H1 (cell line): ENCODE data around the gene SKP2. TPM values are rescaled to one million over a fixed set of nuclear protein-coding genes. Genes with fewer than 3 reads are reported as not detected.

Experiments used
- CTCF ChIA-PET: fragments of 300-600 bp; sonication (Branson Sonifier 250); formaldehyde crosslinking; loops from one replicate; lab custom pipeline; 2021; ENCODE audit not compliant: partially characterized antibody; lab: Charles Lee
- POLR2A ChIA-PET: fragments of 300-600 bp; sonication (Branson Sonifier 250); formaldehyde crosslinking; loops from one replicate; lab custom pipeline; 2021; ENCODE audit warnings: inconsistent platforms; ENCODE audit not compliant: partially characterized antibody; lab: Charles Lee
- DNase-seq, 2 experiments: peaks; one replicate each; pipeline versions ENCODE4 v3.0.0 to v3.0.0-alpha.2; 2010 to 2022; ENCODE audit warnings: low spot score in 2 of 2, low read depth in 1 of 2, mixed read lengths in 1 of 2
- FAIRE-seq: peaks from 2 replicates; lab custom pipeline; 2011; peaks lifted over from hg19 to GRCh38; lab: Jason Lieb, UNC
- H2AFZ ChIP-seq: 2 replicates; pipeline ENCODE4 v1.8.1; 2012; ENCODE audit warnings: low read length, inconsistent platforms
- H2AK5ac ChIP-seq: 2 replicates; pipeline ENCODE4 v1.6.1; 2013; ENCODE audit warnings: low read depth, low read length
- H2BK120ac ChIP-seq: replicated peaks from 2 replicates; pipeline ENCODE3; 2013; ENCODE audit warnings: low read depth, low read length, inconsistent platforms
- H2BK12ac ChIP-seq: 2 replicates; pipeline ENCODE4 v1.6.1; 2013; ENCODE audit warnings: low read depth, low read length
- H2BK15ac ChIP-seq: 2 replicates; pipeline ENCODE4 v1.6.1; 2013; ENCODE audit warnings: low read length
- H2BK20ac ChIP-seq: 2 replicates; pipeline ENCODE4 v1.6.1; 2013; ENCODE audit warnings: low read length
- H2BK5ac ChIP-seq: 2 replicates; pipeline ENCODE4 v1.6.1; 2013; ENCODE audit warnings: low read depth, low read length
- H3K14ac ChIP-seq: 2 replicates; pipeline ENCODE4 v1.6.1; 2013; ENCODE audit warnings: inconsistent platforms; ENCODE audit not compliant: insufficient read length
- H3K18ac ChIP-seq: 2 replicates; pipeline ENCODE4 v1.6.1; 2013; ENCODE audit warnings: low read length; ENCODE audit errors: extremely low read depth
- H3K23ac ChIP-seq: 2 replicates; pipeline ENCODE4 v1.6.1; 2013; ENCODE audit warnings: inconsistent platforms; ENCODE audit not compliant: insufficient read length
- H3K23me2 ChIP-seq: 2 replicates; pipeline ENCODE4 v1.6.1; 2013; ENCODE audit warnings: low read depth, low read length
- H3K27ac ChIP-seq: 2 replicates; pipeline ENCODE4 v1.6.1; 2011; ENCODE audit warnings: low read depth, low read length, inconsistent platforms
- H3K27me3 ChIP-seq, 4 experiments: replicated peaks in 1 of 4; 1 replicate in 1 of 4; 2 replicates in 3 of 4; pipeline versions ENCODE4 v1.6.1 to v1.8.1; 2011 to 2013; ENCODE audit warnings: low read length in 3 of 4, mild to moderate bottlenecking in 3 of 4, inconsistent platforms in 2 of 4, mixed read lengths in 2 of 4, moderate library complexity in 1 of 4; ENCODE audit not compliant: control insufficient read depth in 3 of 4, insufficient read depth in 3 of 4; ENCODE audit errors: extremely low read depth in 1 of 4
- H3K36me3 ChIP-seq, 4 experiments: 2 replicates each; pipeline versions ENCODE4 v1.6.1 to v1.8.1; 2011 to 2013; ENCODE audit warnings: mild to moderate bottlenecking in 4 of 4, low read length in 3 of 4, moderate library complexity in 2 of 4, control low read depth in 1 of 4, inconsistent platforms in 1 of 4; ENCODE audit not compliant: insufficient read depth in 4 of 4, control insufficient read depth in 2 of 4
- H3K4ac ChIP-seq: replicated peaks from 2 replicates; pipeline ENCODE3; 2013; ENCODE audit warnings: low read length, low read depth, mixed read lengths, inconsistent platforms; ENCODE audit not compliant: insufficient read length
- H3K4me1 ChIP-seq, 4 experiments: replicated peaks in 1 of 4; 1 replicate in 1 of 4; 2 replicates in 3 of 4; pipeline versions ENCODE4 v1.6.1 to v1.8.1; 2011 to 2013; ENCODE audit warnings: low read length in 3 of 4, inconsistent platforms in 2 of 4, mixed read lengths in 1 of 4; ENCODE audit not compliant: insufficient read depth in 4 of 4, control insufficient read depth in 3 of 4
- H3K4me2 ChIP-seq, 2 experiments: 2 replicates each; pipeline versions ENCODE4 v1.6.1 to v1.8.1; 2011 to 2013; ENCODE audit warnings: low read depth in 2 of 2, low read length in 2 of 2, control low read depth in 1 of 2, inconsistent platforms in 1 of 2, mild to moderate bottlenecking in 1 of 2; ENCODE audit not compliant: insufficient read depth in 1 of 2
- H3K4me3 ChIP-seq, 4 experiments: fragments of 200-600, 300-600 bp in 1 of 4; sonication (generic), shearing (Covaris generic), sonication (Bioruptor Twin) in 1 of 4; 2 replicates each; pipeline versions ENCODE4 v1.5.1 to v1.8.1; 2011 to 2016; ENCODE audit warnings: low read length in 4 of 4, low read depth in 3 of 4, control low read depth in 2 of 4, inconsistent platforms in 2 of 4, mild to moderate bottlenecking in 2 of 4, mixed read lengths in 1 of 4, moderate library complexity in 1 of 4; ENCODE audit not compliant: insufficient read depth in 2 of 4; ENCODE audit errors: extremely low read depth in 1 of 4
- H3K56ac ChIP-seq: replicated peaks from 2 replicates; pipeline ENCODE3; 2013; ENCODE audit warnings: low read depth, mild to moderate bottlenecking, mixed read lengths, low read length, inconsistent platforms; ENCODE audit not compliant: insufficient read length
- H3K79me1 ChIP-seq: 2 replicates; pipeline ENCODE4 v1.6.1; 2013; ENCODE audit warnings: low read depth, low read length, control low read depth
- H3K79me2 ChIP-seq, 2 experiments: 2 replicates each; pipeline versions ENCODE4 v1.6.1 to v1.8.1; 2012 to 2013; ENCODE audit warnings: low read length in 2 of 2, mild to moderate bottlenecking in 2 of 2, inconsistent platforms in 1 of 2; ENCODE audit not compliant: insufficient read depth in 2 of 2, control insufficient read depth in 1 of 2
- H3K9ac ChIP-seq, 4 experiments: replicated peaks in 1 of 4; 1 replicate in 1 of 4; 2 replicates in 3 of 4; pipeline versions ENCODE4 v1.6.1 to v1.8.1; 2011 to 2013; ENCODE audit warnings: low read depth in 3 of 4, low read length in 3 of 4, control low read depth in 2 of 4, mild to moderate bottlenecking in 2 of 4, moderate library complexity in 2 of 4, inconsistent platforms in 1 of 4; ENCODE audit errors: extremely low read depth in 1 of 4
- H3K9me3 ChIP-seq, 2 experiments: 2 replicates each; pipeline versions ENCODE4 v1.6.1 to v1.8.1; 2012 to 2013; ENCODE audit warnings: mild to moderate bottlenecking in 2 of 2, moderate library complexity in 2 of 2, control low read depth in 1 of 2, inconsistent platforms in 1 of 2, low read depth in 1 of 2, low read length in 1 of 2, mixed read lengths in 1 of 2; ENCODE audit not compliant: insufficient read depth in 2 of 2
- H4K20me1 ChIP-seq, 2 experiments: replicated peaks in 1 of 2; 2 replicates each; pipeline versions ENCODE3 to v1.8.1; 2011 to 2013; ENCODE audit warnings: inconsistent platforms in 2 of 2, low read length in 2 of 2, mild to moderate bottlenecking in 1 of 2; ENCODE audit not compliant: insufficient read depth in 2 of 2, control insufficient read depth in 1 of 2
- H4K5ac ChIP-seq: 2 replicates; pipeline ENCODE4 v1.6.1; 2013; ENCODE audit warnings: low read length, low read depth, mixed read lengths, inconsistent platforms; ENCODE audit not compliant: insufficient read length
- H4K8ac ChIP-seq: 2 replicates; pipeline ENCODE4 v1.8.0; 2013; ENCODE audit warnings: mild to moderate bottlenecking, moderate library complexity, low read length, inconsistent platforms; ENCODE audit not compliant: insufficient read depth; ENCODE audit errors: extremely low read depth
- H4K91ac ChIP-seq: replicated peaks from 2 replicates; pipeline ENCODE3; 2013; ENCODE audit warnings: low read length, mixed read lengths, inconsistent platforms; ENCODE audit not compliant: insufficient read length
- CHD1 ChIP-seq: IDR thresholded peaks from 2 replicates; pipeline ENCODE4 v1.6.1; 2012; ENCODE audit warnings: low read depth, low read length, improper control_type of control experiment
- CTCF ChIP-seq, 3 experiments: IDR thresholded peaks; 1 replicate in 2 of 3; 2 replicates in 1 of 3; pipeline versions ENCODE4 v1.5.1 to v1.6.1; 2011; ENCODE audit warnings: low read length in 3 of 3, mild to moderate bottlenecking in 3 of 3, inconsistent platforms in 2 of 3, low read depth in 1 of 3, moderate library complexity in 1 of 3; ENCODE audit not compliant: insufficient read depth in 1 of 3; ENCODE audit errors: control extremely low read depth in 1 of 3
- E2F6 ChIP-seq: IDR thresholded peaks from 2 replicates; pipeline ENCODE4 v1.6.1; 2012; ENCODE audit warnings: inconsistent platforms
- KDM1A ChIP-seq: fragments of 200-600, 300-600 bp; sonication (generic); IDR thresholded peaks from 2 replicates; pipeline ENCODE4 v1.7.1; 2016; ENCODE audit warnings: mild to moderate bottlenecking, low read length, borderline replicate concordance
- KDM5A ChIP-seq: fragments of 200-600 bp; IDR thresholded peaks from 2 replicates; pipeline ENCODE4 v1.7.1; 2012; ENCODE audit warnings: mild to moderate bottlenecking, low read length, inconsistent platforms, mixed read lengths
- NANOG ChIP-seq: IDR thresholded peaks from 2 replicates; pipeline ENCODE4 v1.6.1; 2011; ENCODE audit warnings: low read length, low read depth, mild to moderate bottlenecking, inconsistent platforms; ENCODE audit not compliant: insufficient read depth, poor library complexity, severe bottlenecking
- RNF2 ChIP-seq: fragments of 200-900, 300-1000 bp; sonication (generic); IDR thresholded peaks from 2 replicates; pipeline ENCODE4 v1.7.1; 2016; ENCODE audit warnings: borderline replicate concordance, low read depth, mild to moderate bottlenecking, antibody characterized with exemption, low read length; ENCODE audit not compliant: poor library complexity, severe bottlenecking; ENCODE audit errors: missing control alignments
- TCF12 ChIP-seq: IDR thresholded peaks from 2 replicates; pipeline ENCODE4 v1.6.1; 2011; ENCODE audit warnings: low read depth, mild to moderate bottlenecking, low read length
- YY1 ChIP-seq: IDR thresholded peaks from 2 replicates; pipeline ENCODE4 v1.6.1; 2011; ENCODE audit warnings: low read depth, mild to moderate bottlenecking, low read length
- WGBS, 2 experiments: shearing (Covaris generic) in 1 of 2; methylation state at CpG; one replicate each; pipeline versions ENCODE4 v1.1.6 to v1.1.7; 2013 to 2015; ENCODE audit warnings: low lambda C conversion rate in 2 of 2, mixed read lengths in 2 of 2, inconsistent platforms in 1 of 2, low coverage in 1 of 2, missing lambda C conversion rate in 1 of 2; ENCODE audit not compliant: insufficient replicate concordance in 2 of 2, insufficient coverage in 1 of 2, insufficient read length in 1 of 2; ENCODE audit errors: extremely low coverage in 1 of 2, missing lambda C conversion rate in 1 of 2; 5-methylcytosine and 5-hydroxymethylcytosine counted together
- polyA plus RNA-seq, 7 experiments: library from polyadenylated mRNA; depleted of rRNA in 3 of 7; stranded (reverse) in 5 of 7; unstranded in 2 of 7; fragments of >200 nt in 5 of 7; fragments of 200-250 nt in 2 of 7; gene quantifications; 1 replicate in 5 of 7; 2 replicates in 1 of 7; 4 replicates in 1 of 7; pipeline versions ENCODE4 v1.2.1 to v1.2.3, GENCODE V29; 2011 to 2013; ENCODE audit warnings: missing spikeins in 2 of 7, mixed read lengths in 2 of 7
- total RNA-seq: library from RNA; stranded (reverse); fragmentation: NEBNext Ultra II Directional; extraction: Animal tissue kit (Norgen Biotek cat#: 25700); gene quantifications from 2 replicates; pipeline ENCODE4 v1.2.1, GENCODE V29; 2021

Gene SKP2
- total and polyA plus RNA-seq, 2 of the 8 experiments (the other 6 are each of a cell fraction or from before 2014, with no cell fraction given): 49.9 to 104 TPM

- H2AK5ac ChIP-seq: no peak overlapping the region
- H2BK20ac ChIP-seq: no peak overlapping the region
- no peak for FAIRE-seq
- H2BK120ac ChIP-seq: no peak overlapping the region
- CTCF ChIA-PET: no interaction called here
- no peaks in the 10 kb centered on the region for H3K9me3 ChIP-seq
- H3K23me2 ChIP-seq: no peaks in the 10 kb centered on the region
- no peak overlapping the region for H2BK12ac ChIP-seq
- H3K9ac ChIP-seq: no peak overlapping the region
- H3K4me2 ChIP-seq: no peak overlapping the region
- H3K27ac ChIP-seq: no peak overlapping the region
- no peak overlapping the region for H4K91ac ChIP-seq
- H3K4me1 ChIP-seq: no peaks in the 10 kb centered on the region
- H3K4ac ChIP-seq: no peak overlapping the region
- H2BK5ac ChIP-seq: no peak overlapping the region
- peaks cover 0 to 7% of the 10 kb centered on the region in 2 experiments for H4K20me1 ChIP-seq
- no peak overlapping the region for H3K56ac ChIP-seq
- POLR2A ChIA-PET: no interaction called here
- H4K5ac ChIP-seq: no peak overlapping the region
- H3K36me3 ChIP-seq: peaks cover 5 to 77% (median 48%) of the 10 kb centered on the region in 4 experiments; a peak in 7 of 8 replicates
- no peak overlapping the region for H2AFZ ChIP-seq
- no peak overlapping the region for H4K8ac ChIP-seq
- H3K79me1 ChIP-seq: peaks cover 4% of the 10 kb centered on the region
- H3K4me3 ChIP-seq: no peak overlapping the region
- peaks cover 0 to 22% of the 10 kb centered on the region in 2 experiments; a peak in 2 of 4 replicates for H3K79me2 ChIP-seq
- WGBS, 2 experiments: 86% methylated on average over 9 of the region's 9 CpGs; no CpG with 5 or more reads in 1 of the 2 experiments
- H2BK15ac ChIP-seq: no peak overlapping the region
- no peak for DNase-seq
- H3K14ac ChIP-seq: no peak overlapping the region
- H3K23ac ChIP-seq: no peak overlapping the region
- no peak overlapping the region for H3K18ac ChIP-seq
- no peaks in the 10 kb centered on the region for H3K27me3 ChIP-seq
- TF ChIP-seq E2F6 (no peak), CHD1 (no peak), RNF2 (no peak), NANOG (no peak), CTCF (IDR thresholded peaks at IDR 0.05; ENCODE audit: control extremely low read depth in 1 of 3, insufficient read depth in 1 of 3, low read depth in 1 of 3, low read length in 3 of 3) (no peak), TCF12 (no peak), YY1 (no peak), KDM1A (no peak), KDM5A (no peak)
Observed at GRCh38 chr5:36162810-36163486, 11.0 kb downstream of the SKP2 start.
